ENCODE results near the gene SYT6.

- TF ChIP-seq, protein P1, sequence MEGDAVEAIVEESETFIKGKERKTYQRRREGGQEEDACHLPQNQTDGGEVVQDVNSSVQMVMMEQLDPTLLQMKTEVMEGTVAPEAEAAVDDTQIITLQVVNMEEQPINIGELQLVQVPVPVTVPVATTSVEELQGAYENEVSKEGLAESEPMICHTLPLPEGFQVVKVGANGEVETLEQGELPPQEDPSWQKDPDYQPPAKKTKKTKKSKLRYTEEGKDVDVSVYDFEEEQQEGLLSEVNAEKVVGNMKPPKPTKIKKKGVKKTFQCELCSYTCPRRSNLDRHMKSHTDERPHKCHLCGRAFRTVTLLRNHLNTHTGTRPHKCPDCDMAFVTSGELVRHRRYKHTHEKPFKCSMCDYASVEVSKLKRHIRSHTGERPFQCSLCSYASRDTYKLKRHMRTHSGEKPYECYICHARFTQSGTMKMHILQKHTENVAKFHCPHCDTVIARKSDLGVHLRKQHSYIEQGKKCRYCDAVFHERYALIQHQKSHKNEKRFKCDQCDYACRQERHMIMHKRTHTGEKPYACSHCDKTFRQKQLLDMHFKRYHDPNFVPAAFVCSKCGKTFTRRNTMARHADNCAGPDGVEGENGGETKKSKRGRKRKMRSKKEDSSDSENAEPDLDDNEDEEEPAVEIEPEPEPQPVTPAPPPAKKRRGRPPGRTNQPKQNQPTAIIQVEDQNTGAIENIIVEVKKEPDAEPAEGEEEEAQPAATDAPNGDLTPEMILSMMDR (conservative IDR thresholded peaks at IDR 0.05), result no peak
- TF ChIP-seq ZFX (IDR thresholded peaks at IDR 0.05), result no peak
These were observed 23.5 kb downstream of the SYT6 start for GRCh38 chr1:114130213-114130612.
